Mucosa of gallbladder (tissue), 1 donor: ENCODE data around the gene HPRT1. TPM values are rescaled to one million over a fixed set of nuclear protein-coding genes. Genes with fewer than 3 reads are reported as not detected.
A peak's percentile ranks its signal among the peaks of the same experiment; 100 is the strongest.

Experiments
- DNase-seq: peaks from one replicate; pipeline ENCODE4 v3.0.0-alpha.2; 2020; ENCODE audit warnings: low spot score
- total RNA-seq: library from RNA; stranded (reverse); gene quantifications from one replicate; pipeline ENCODE4 v1.2.1, GENCODE V29; 2021
- donor health status: DM: no; HTN: no; CAD: no.

HPRT1 gene
- total RNA-seq, 1 donor from 2014 or later = 20.2 TPM

- no peak for DNase-seq
Observed at GRCh38 chrX:134476284-134476683, 16.3 kb downstream of the HPRT1 start.

GRCh38 chrX:134478374-134478773 is 18.4 kb downstream of the HPRT1 start:
- no peak for DNase-seq

- DNase-seq = no peak
Observed at GRCh38 chrX:134480061-134480460, 20.1 kb downstream of the HPRT1 start.

- no peak for DNase-seq
Observed at GRCh38 chrX:134481339-134481738, 21.4 kb downstream of the HPRT1 start.

GRCh38 chrX:134482371-134482770 is 22.4 kb downstream of the HPRT1 start:
- no peak for DNase-seq

- DNase-seq = no peak
Observed at GRCh38 chrX:134484039-134484438, 24.1 kb downstream of the HPRT1 start.

GRCh38 chrX:134501941-134502340 is 42.0 kb downstream of the HPRT1 start:
- DNase-seq = no peak

- DNase-seq = no peak
Observed at GRCh38 chrX:134502686-134503085, 42.7 kb downstream of the HPRT1 start.

GRCh38 chrX:134512566-134512965 is 52.6 kb downstream of the HPRT1 start:
- DNase-seq = no peak

- DNase-seq = no peak
Observed at GRCh38 chrX:134513091-134513490, 53.1 kb downstream of the HPRT1 start.

GRCh38 chrX:134520860-134521390 is 61.0 kb downstream of the HPRT1 start:
- peak; percentile 16 for DNase-seq

- DNase-seq = no peak
Observed at GRCh38 chrX:134524181-134524580, 64.2 kb downstream of the HPRT1 start.

GRCh38 chrX:134525086-134525792 is 65.3 kb downstream of the HPRT1 start:
- DNase-seq = no peak

GRCh38 chrX:134526399-134526798 is 66.4 kb downstream of the HPRT1 start:
- DNase-seq = no peak

GRCh38 chrX:134528960-134529359 is 69.0 kb downstream of the HPRT1 start:
- DNase-seq = no peak

GRCh38 chrX:134529481-134529880 is 69.5 kb downstream of the HPRT1 start:
- DNase-seq = no peak

- DNase-seq = no peak
Observed at GRCh38 chrX:134530845-134531244, 70.9 kb downstream of the HPRT1 start.

GRCh38 chrX:134533352-134533751 is 73.4 kb downstream of the HPRT1 start:
- no peak for DNase-seq

- no peak for DNase-seq
Observed at GRCh38 chrX:134533952-134534351, 74.0 kb downstream of the HPRT1 start.

- DNase-seq = no peak
Observed at GRCh38 chrX:134537179-134537955, 77.4 kb downstream of the HPRT1 start.

GRCh38 chrX:134538316-134538715 is 78.4 kb downstream of the HPRT1 start:
- DNase-seq = no peak

- DNase-seq = no peak
Observed at GRCh38 chrX:134541906-134542305, 81.9 kb downstream of the HPRT1 start.

- no peak for DNase-seq
Observed at GRCh38 chrX:134542485-134542884, 82.5 kb downstream of the HPRT1 start.
